B cell (primary cell): ENCODE results near the gene LUZP1.

Experiments used
- CTCF ChIP-seq: fragments of 200-600 bp; IDR thresholded peaks from one replicate; pipeline ENCODE4 v1.8.0; 2022; ENCODE audit warnings: antibody characterized with exemption, mild to moderate bottlenecking
- EZH2 ChIP-seq: IDR thresholded peaks from 2 replicates; pipeline ENCODE4 v1.6.1; 2012; ENCODE audit warnings: borderline replicate concordance, low read depth, mild to moderate bottlenecking, moderate library complexity, low read length; ENCODE audit not compliant: insufficient read depth, poor library complexity, severe bottlenecking

- no peak for TF ChIP-seq CTCF
- TF ChIP-seq EZH2, result no peak
Measured at GRCh38 chr1:23116216-23116836, 52.3 kb downstream of the LUZP1 start.
